ENCODE measurements around the gene RPH3AL. TPM values are rescaled to one million over a fixed set of nuclear protein-coding genes. Genes with fewer than 3 reads are reported as not detected.

Gene RPH3AL, protein sequence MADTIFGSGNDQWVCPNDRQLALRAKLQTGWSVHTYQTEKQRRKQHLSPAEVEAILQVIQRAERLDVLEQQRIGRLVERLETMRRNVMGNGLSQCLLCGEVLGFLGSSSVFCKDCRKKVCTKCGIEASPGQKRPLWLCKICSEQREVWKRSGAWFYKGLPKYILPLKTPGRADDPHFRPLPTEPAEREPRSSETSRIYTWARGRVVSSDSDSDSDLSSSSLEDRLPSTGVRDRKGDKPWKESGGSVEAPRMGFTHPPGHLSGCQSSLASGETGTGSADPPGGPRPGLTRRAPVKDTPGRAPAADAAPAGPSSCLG
- 6.7 TPM for polyA plus RNA-seq (2013, experiment 1 of 4)
- polyA plus RNA-seq (2013, experiment 2 of 4), result 9.6 TPM
- polyA plus RNA-seq (2013, experiment 3 of 4), result 6.8 TPM
- 7.3 TPM for polyA plus RNA-seq (2013, experiment 4 of 4)

DNA sequence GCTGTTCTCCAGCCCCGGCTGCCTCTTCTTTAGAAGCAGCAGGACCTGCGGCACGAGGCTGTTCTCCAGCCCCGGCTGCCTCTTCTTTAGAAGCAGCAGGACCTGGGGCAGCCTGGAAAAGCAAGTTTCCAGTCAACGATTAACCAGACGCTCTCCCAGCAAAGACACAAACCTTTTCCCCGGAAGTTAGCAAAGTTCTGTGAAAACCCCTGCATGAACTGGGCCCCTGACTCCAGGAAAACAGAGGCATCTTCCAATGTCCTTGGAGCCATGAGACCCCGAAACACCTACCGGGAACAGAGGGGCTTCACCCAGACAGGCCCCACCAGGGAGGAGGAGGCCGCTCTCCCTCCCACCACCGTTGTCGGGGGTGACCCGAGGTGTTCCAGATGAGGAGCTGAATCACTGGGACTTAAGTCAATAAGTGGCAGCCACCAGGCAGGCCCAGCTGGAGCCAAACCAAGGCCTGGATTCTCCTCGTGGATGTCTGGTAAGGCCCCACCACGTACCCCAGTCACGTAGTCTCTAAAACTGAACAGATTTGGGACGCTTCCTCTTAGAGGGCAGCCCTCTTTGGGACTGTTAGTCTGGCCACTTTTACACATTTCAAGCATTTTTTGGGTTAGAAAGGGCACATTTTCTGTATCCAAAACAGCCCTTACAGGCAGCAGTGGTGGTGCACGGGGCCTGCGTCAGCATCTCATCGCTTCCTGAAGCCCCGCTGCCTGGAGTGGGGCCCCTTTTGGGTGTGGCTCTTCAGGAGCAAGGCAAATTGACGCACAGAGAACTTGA, at the start of gene RPH3AL:
Gene RPH3AL, minus strand, starts transcription at position 387 of the 792 bp plus-strand sequence. CDS start 25,264 bp downstream, outside the sequence.
- H3K27ac ChIP-seq (ENCODE audit: insufficient read depth, low read depth, low read length, poor library complexity, severe bottlenecking), result peak within 1 kb of the TSS; percentile 0
- H3K27me3 ChIP-seq (ENCODE audit: control insufficient read depth, insufficient read depth, low read length, poor library complexity, severe bottlenecking), result no peaks in the 10 kb centered on the region
- 34 to 37% methylated on average over 22 of the region's 22 CpGs for WGBS, 2 experiments
- H3K36me3 ChIP-seq (ENCODE audit: control insufficient read depth, insufficient read depth, low read length), result no peaks in the 10 kb centered on the region
- H3K4me3 ChIP-seq (ENCODE audit: insufficient read depth, low read depth, low read length), result peak within 1 kb of the TSS; percentile 8
- H3K9me3 ChIP-seq (ENCODE audit: control insufficient read depth, low read length), result no peaks in the 10 kb centered on the region
- peaks cover 26% of the 10 kb centered on the region for H3K4me1 ChIP-seq (ENCODE audit: control insufficient read depth, insufficient read depth, low read length)

DNA sequence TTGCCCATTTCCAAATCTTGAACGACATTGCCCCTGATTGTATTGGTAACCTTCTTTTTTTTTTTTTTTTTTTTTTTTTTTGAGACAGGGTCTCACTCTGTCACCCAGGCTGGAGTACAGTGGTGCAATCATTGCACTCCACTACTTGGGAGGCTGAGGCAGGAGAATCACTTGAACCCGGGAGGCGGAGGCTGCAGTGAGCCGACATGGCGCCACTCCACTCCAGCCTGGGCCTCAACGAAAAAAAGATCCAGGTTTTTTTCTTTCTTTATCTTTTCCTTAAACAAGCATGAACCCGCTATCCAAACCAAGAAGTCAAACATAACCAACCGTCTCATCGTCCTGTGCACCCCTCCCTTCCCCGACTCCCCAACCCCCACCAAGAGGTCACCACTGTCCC, 47.6 kb upstream of the RPH3AL start:
- Histone ChIP-seq H3K36me3 (ENCODE audit: control insufficient read depth, insufficient read depth, low read length) (no peaks in the 10 kb centered on the region), H3K4me3 (ENCODE audit: insufficient read depth, low read depth, low read length) (no peak overlapping the region), H3K9me3 (ENCODE audit: control insufficient read depth, low read length) (no peaks in the 10 kb centered on the region), H3K27ac (ENCODE audit: insufficient read depth, low read depth, low read length, poor library complexity, severe bottlenecking) (no peak overlapping the region), H3K4me1 (ENCODE audit: control insufficient read depth, insufficient read depth, low read length) (no peaks in the 10 kb centered on the region), H3K27me3 (ENCODE audit: control insufficient read depth, insufficient read depth, low read length, poor library complexity, severe bottlenecking) (peaks cover 24% of the 10 kb centered on the region)
- WGBS, 2 experiments, result 86 to 89% methylated on average over 10 of the region's 10 CpGs

DNA sequence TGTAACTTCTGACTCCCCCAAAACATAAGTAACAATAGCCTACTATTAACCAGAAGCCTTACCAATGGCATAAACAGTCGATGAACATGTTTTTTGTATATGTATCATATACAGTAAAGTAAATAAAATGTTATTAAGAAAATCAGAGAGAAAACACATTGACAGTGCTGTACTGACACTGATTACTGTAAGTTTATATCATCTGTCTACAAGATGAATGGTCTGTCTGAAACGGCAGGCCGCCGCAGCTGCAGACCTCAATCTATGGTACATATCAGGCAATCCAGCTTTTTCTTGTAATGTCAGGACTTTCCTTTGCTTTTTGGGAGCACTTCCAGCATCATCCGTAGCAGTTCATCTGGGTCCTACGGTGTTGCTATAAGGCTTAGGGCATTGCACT, 44.2 kb upstream of the RPH3AL start:
- no peak overlapping the region for H3K27ac ChIP-seq (ENCODE audit: insufficient read depth, low read depth, low read length, poor library complexity, severe bottlenecking)
- no peak overlapping the region for H3K4me3 ChIP-seq (ENCODE audit: insufficient read depth, low read depth, low read length)
- peaks cover 12% of the 10 kb centered on the region for H3K27me3 ChIP-seq (ENCODE audit: control insufficient read depth, insufficient read depth, low read length, poor library complexity, severe bottlenecking)
- no peaks in the 10 kb centered on the region for H3K4me1 ChIP-seq (ENCODE audit: control insufficient read depth, insufficient read depth, low read length)
- WGBS, 2 experiments, result 94 to 97% methylated on average over 5 to 6 of the region's 6 CpGs
- H3K36me3 ChIP-seq (ENCODE audit: control insufficient read depth, insufficient read depth, low read length), result no peaks in the 10 kb centered on the region
- no peaks in the 10 kb centered on the region for H3K9me3 ChIP-seq (ENCODE audit: control insufficient read depth, low read length)

DNA sequence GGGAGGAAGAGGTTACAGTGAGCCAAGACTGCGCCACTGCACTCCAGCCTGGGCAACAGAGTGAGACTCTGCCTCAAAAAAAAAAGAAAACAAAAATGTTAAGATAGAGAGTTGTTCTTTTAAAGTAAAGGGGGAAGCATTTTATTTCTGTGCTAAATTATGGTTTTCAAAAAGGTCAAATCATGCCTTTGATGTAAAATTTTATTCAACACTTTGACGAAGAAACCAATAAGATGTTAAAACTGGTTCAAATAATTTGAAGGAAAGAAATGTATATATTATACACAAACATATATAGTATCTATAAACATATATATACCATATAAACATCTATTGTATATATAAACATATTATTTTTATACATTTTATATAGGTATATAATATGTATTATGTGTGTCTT, 43.4 kb upstream of the RPH3AL start:
- H3K36me3 ChIP-seq (ENCODE audit: control insufficient read depth, insufficient read depth, low read length), result no peaks in the 10 kb centered on the region
- no peaks in the 10 kb centered on the region for H3K4me1 ChIP-seq (ENCODE audit: control insufficient read depth, insufficient read depth, low read length)
- H3K4me3 ChIP-seq (ENCODE audit: insufficient read depth, low read depth, low read length), result no peak overlapping the region
- H3K27me3 ChIP-seq (ENCODE audit: control insufficient read depth, insufficient read depth, low read length, poor library complexity, severe bottlenecking), result peaks cover 4% of the 10 kb centered on the region
- H3K9me3 ChIP-seq (ENCODE audit: control insufficient read depth, low read length), result no peaks in the 10 kb centered on the region
- 90 to 94% methylated on average over 1 of the region's 2 CpGs for WGBS, 2 experiments
- no peak overlapping the region for H3K27ac ChIP-seq (ENCODE audit: insufficient read depth, low read depth, low read length, poor library complexity, severe bottlenecking)

DNA sequence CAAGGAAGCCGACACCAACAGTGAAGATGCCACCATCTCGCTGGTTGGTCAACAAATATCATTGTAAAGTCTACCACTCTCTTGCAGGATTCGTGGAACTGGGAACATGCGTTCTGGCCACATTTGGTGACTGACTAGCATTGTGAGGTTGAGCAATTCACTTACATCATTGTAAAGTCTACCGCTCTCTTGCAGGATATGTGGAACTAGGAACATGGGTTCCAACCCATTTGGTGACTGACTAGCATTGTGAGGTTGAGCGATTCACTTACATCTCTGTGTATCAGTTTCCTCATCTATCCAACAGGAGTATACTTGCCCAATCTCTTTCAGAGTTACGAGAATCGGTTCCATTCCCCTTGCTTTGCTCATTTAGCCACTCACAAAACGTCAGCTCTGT, 42.6 kb upstream of the RPH3AL start:
- Histone ChIP-seq H3K9me3 (ENCODE audit: control insufficient read depth, low read length) (no peaks in the 10 kb centered on the region), H3K27me3 (ENCODE audit: control insufficient read depth, insufficient read depth, low read length, poor library complexity, severe bottlenecking) (no peaks in the 10 kb centered on the region)
- 94% methylated on average over 9 of the region's 9 CpGs for WGBS, 2 experiments

DNA sequence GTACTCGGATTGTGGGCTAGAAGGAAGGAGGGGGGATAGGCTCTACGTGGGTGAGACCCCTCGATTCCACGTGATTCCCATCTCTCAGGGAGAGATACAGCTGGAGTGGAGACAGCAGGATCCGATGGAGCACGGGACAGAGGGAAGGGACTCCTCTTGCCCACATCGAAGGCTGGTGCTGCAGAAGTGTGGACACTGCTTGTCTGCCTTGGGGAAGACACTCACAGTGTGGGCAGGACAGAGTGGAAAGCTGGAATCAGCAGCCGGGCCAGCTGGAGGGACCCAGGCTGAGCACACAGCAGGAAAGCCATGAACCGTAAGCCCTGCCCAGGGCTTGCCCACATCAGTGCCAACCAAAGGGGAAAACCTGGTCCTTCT, 42.1 kb upstream of the RPH3AL start:
- Histone ChIP-seq H3K27ac (ENCODE audit: insufficient read depth, low read depth, low read length, poor library complexity, severe bottlenecking) (no peak overlapping the region), H3K9me3 (ENCODE audit: control insufficient read depth, low read length) (no peaks in the 10 kb centered on the region), H3K27me3 (ENCODE audit: control insufficient read depth, insufficient read depth, low read length, poor library complexity, severe bottlenecking) (no peaks in the 10 kb centered on the region), H3K4me3 (ENCODE audit: insufficient read depth, low read depth, low read length) (no peak overlapping the region), H3K36me3 (ENCODE audit: control insufficient read depth, insufficient read depth, low read length) (no peaks in the 10 kb centered on the region), H3K4me1 (ENCODE audit: control insufficient read depth, insufficient read depth, low read length) (no peaks in the 10 kb centered on the region)
- WGBS, 2 experiments, result 92 to 94% methylated on average over 9 of the region's 9 CpGs

More for the DNA sequence above, 42.6 kb upstream of the RPH3AL start:
- Histone ChIP-seq H3K27ac (ENCODE audit: insufficient read depth, low read depth, low read length, poor library complexity, severe bottlenecking) (no peak overlapping the region), H3K4me1 (ENCODE audit: control insufficient read depth, insufficient read depth, low read length) (no peaks in the 10 kb centered on the region), H3K36me3 (ENCODE audit: control insufficient read depth, insufficient read depth, low read length) (no peaks in the 10 kb centered on the region), H3K4me3 (ENCODE audit: insufficient read depth, low read depth, low read length) (no peak overlapping the region)

DNA sequence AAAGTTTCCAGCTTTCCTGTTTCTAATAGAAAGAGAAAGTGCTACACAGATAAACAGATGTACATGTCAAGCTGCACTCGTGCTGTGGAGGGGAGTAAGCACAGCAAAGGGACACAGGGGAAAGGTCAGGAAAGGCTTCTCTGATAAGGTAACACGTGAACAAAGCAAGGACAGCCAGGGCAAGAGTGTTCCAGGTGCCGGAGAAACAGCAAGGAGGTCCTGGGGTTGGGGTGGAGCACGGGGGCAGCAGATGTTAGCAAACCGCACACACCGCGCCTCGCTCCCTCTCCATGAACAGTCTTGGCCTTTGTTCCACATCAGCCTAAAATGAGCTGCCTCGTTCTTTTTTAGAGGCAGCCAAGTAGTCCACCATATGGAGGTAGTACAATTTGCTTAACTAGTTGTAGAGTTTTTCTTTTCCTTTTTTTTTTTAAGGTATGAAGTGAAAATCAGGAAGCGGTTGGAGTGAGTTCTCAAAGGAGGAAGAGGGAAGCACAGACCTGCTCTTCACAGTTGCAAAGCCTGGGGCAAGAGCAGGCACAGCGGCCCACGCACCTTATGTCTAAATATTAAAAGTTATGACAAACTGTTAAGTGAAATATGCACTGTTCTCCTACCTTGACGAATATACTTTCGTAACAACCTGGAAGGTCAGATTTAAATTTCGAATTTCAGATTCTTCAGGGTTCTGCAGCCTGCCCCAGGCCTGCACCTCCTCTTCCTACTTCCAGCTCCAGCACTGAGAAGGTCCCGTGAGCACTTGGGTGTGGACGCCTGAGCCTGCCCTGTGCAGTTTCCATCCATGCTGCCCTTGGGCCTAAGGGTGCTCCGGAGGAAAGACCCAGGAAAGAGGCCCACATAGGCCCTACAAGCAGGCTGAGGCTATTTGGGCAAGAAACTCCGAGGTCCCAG, 41.5 kb upstream of the RPH3AL start:
- Histone ChIP-seq H3K27me3 (ENCODE audit: control insufficient read depth, insufficient read depth, low read length, poor library complexity, severe bottlenecking) (no peaks in the 10 kb centered on the region), H3K4me3 (ENCODE audit: insufficient read depth, low read depth, low read length) (no peak overlapping the region), H3K9me3 (ENCODE audit: control insufficient read depth, low read length) (no peaks in the 10 kb centered on the region), H3K4me1 (ENCODE audit: control insufficient read depth, insufficient read depth, low read length) (no peaks in the 10 kb centered on the region), H3K36me3 (ENCODE audit: control insufficient read depth, insufficient read depth, low read length) (no peaks in the 10 kb centered on the region), H3K27ac (ENCODE audit: insufficient read depth, low read depth, low read length, poor library complexity, severe bottlenecking) (no peak overlapping the region)
- 89 to 91% methylated on average over 19 of the region's 19 CpGs for WGBS, 2 experiments

DNA sequence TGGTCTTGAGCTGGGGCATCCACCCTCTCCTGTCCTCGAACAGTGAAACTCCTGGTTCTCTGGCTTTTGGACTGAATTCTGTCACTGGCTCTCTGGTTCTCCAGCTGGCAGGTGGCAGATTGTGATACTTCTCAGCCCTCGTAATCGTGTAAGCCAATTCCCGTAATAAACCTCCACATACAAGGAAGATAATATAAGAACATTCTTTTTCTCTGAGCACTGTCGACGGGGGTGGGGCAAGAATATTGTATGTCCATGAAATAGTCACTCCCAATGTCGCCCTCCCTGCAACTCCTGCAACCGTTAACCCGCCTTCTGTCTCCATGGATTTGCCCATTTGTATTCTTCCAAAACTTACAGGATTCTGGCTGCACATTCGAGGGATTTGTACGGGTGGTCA, 39.2 kb upstream of the RPH3AL start:
- WGBS, 2 experiments, result 87% methylated on average over 11 of the region's 11 CpGs
- H3K4me1 ChIP-seq (ENCODE audit: control insufficient read depth, insufficient read depth, low read length), result no peaks in the 10 kb centered on the region
- no peaks in the 10 kb centered on the region for H3K36me3 ChIP-seq (ENCODE audit: control insufficient read depth, insufficient read depth, low read length)
- H3K4me3 ChIP-seq (ENCODE audit: insufficient read depth, low read depth, low read length), result no peak overlapping the region
- no peaks in the 10 kb centered on the region for H3K9me3 ChIP-seq (ENCODE audit: control insufficient read depth, low read length)
- H3K27ac ChIP-seq (ENCODE audit: insufficient read depth, low read depth, low read length, poor library complexity, severe bottlenecking), result no peak overlapping the region
- peaks cover 8% of the 10 kb centered on the region for H3K27me3 ChIP-seq (ENCODE audit: control insufficient read depth, insufficient read depth, low read length, poor library complexity, severe bottlenecking)

DNA sequence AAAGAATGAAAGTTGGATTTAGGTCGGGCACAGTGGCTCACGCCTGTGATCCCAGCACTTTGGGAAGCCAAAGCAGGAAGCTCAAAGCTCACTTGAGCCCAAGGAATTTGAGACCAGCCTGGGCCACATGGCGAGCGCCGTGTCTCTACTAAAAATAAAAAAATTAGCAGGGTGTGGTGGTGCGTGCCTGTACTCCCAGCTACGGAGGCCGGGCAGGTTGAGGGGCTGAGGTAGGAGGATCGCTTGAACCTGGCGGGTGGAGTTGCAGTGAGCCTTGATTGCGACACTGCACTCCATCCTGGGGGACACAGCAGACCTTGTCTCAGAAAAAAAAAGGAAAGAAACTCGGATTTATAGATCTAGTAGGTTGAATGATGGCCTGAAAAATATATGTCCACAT, 37.4 kb upstream of the RPH3AL start:
- H3K9me3 ChIP-seq (ENCODE audit: control insufficient read depth, low read length), result no peaks in the 10 kb centered on the region

More for the DNA sequence above, 37.4 kb upstream of the RPH3AL start:
- Histone ChIP-seq H3K27ac (ENCODE audit: insufficient read depth, low read depth, low read length, poor library complexity, severe bottlenecking) (no peak overlapping the region), H3K27me3 (ENCODE audit: control insufficient read depth, insufficient read depth, low read length, poor library complexity, severe bottlenecking) (peaks cover 13% of the 10 kb centered on the region), H3K36me3 (ENCODE audit: control insufficient read depth, insufficient read depth, low read length) (no peaks in the 10 kb centered on the region), H3K4me1 (ENCODE audit: control insufficient read depth, insufficient read depth, low read length) (peaks cover under 1% of the 10 kb centered on the region), H3K4me3 (ENCODE audit: insufficient read depth, low read depth, low read length) (no peak overlapping the region)
- WGBS, 2 experiments, result 86 to 89% methylated on average over 12 of the region's 12 CpGs

Measured in ectodermal cell (in vitro differentiated cells).